Fibroblast of villous mesenchyme (primary cell): ENCODE data around the gene NEK8. TPM values are rescaled to one million over a fixed set of nuclear protein-coding genes. Genes with fewer than 3 reads are reported as not detected.

Experiments used
- DNase-seq: peaks from one replicate; pipeline ENCODE4 v3.0.0-alpha.2; 2010; ENCODE audit warnings: low read depth
- H3K4me3 ChIP-seq: 2 replicates; pipeline ENCODE4 v1.5.1; 2011; ENCODE audit warnings: low read depth, mild to moderate bottlenecking, low read length
- total RNA-seq: library from RNA; depleted of rRNA; stranded (reverse); fragments of >200 nt; gene quantifications from 2 replicates; pipeline ENCODE4 v1.2.3, GENCODE V29; 2012
- TF ChIP-seq, protein P1 (sequence below): IDR thresholded peaks from 2 replicates; pipeline ENCODE4 v1.5.1; 2012; ENCODE audit warnings: low read depth, mild to moderate bottlenecking, low read length; ENCODE audit not compliant: insufficient read depth

Gene NEK8
- total RNA-seq, 1 donor = 2.2 TPM

GRCh38 chr17:28702752-28703150, 25.8 kb upstream of the NEK8 start:
- DNase-seq = no peak
- no peak overlapping the region for H3K4me3 ChIP-seq
- TF ChIP-seq, protein P1, sequence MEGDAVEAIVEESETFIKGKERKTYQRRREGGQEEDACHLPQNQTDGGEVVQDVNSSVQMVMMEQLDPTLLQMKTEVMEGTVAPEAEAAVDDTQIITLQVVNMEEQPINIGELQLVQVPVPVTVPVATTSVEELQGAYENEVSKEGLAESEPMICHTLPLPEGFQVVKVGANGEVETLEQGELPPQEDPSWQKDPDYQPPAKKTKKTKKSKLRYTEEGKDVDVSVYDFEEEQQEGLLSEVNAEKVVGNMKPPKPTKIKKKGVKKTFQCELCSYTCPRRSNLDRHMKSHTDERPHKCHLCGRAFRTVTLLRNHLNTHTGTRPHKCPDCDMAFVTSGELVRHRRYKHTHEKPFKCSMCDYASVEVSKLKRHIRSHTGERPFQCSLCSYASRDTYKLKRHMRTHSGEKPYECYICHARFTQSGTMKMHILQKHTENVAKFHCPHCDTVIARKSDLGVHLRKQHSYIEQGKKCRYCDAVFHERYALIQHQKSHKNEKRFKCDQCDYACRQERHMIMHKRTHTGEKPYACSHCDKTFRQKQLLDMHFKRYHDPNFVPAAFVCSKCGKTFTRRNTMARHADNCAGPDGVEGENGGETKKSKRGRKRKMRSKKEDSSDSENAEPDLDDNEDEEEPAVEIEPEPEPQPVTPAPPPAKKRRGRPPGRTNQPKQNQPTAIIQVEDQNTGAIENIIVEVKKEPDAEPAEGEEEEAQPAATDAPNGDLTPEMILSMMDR = no peak

DNA sequence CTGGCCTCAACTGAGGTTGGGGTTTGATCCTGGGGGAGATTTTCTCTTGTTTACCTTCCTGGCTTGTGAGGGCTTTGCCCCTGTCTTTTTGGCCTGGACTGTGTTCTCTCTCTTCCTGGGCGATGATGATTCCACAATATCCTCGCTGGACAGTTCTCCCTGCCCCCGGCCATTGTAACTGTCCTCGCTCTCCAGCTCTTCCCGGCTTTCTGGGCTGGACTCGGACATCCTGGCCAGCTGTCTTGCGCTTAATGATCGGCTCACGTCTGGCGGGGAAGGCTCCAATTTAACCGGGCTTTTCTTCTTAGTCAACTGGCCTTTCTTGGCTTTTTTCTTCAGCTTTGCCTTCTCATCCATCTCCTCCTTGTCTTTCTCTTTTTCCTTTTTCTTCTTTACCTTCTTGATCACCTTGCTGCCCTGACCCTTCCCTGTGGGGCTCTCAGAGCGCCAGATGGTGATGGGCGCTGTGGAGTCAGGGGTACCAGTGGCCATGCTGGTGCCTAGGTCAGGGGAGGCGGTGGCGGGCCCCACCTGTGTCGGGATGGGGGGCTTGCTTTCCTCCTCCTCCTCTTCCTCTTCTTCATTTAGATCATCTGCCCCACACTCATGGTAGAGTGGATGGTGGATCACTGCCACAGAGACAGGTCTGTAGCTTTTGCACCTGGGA, 24.9 kb upstream of the NEK8 start:
- TF ChIP-seq, protein P1 = no peak
- no peak for DNase-seq
- H3K4me3 ChIP-seq = no peak overlapping the region

- TF ChIP-seq, protein P1 = no peak
- DNase-seq = no peak
These were observed 24.2 kb upstream of the NEK8 start for GRCh38 chr17:28704219-28704858.

DNA sequence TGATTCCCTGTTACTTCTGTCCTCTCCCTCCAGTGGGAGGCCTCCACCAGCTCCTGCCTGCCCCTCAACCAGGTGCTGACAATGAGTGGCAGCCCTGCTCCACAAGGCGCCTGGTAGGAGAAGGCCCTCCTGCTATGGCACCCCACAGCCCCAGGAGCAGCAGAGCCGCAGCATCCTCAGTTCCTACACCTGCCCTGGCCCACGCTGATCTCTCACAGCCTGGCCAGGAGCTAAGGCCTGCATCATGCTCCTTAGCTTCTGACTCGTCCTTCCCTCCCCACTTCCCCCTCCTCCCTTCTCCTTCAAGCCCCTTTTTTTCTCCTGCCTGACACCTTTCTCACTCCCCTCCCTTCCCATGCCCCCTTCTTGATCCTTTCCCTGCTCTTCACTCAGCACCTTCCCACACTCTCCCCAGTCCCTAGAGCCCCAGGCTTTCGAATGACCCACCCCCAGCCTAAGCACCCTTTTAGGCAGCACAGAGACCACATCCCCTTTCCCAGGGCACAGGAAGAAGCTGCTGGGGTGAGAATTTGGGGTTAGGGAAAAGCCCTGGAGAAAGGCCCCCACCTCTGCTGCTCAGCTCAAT, 23.4 kb upstream of the NEK8 start:
- DNase-seq = no peak
- H3K4me3 ChIP-seq = no peak overlapping the region
- TF ChIP-seq, protein P1 = no peak

More at GRCh38 chr17:28704219-28704858, 24.2 kb upstream of the NEK8 start:
- H3K4me3 ChIP-seq = no peak overlapping the region

DNA sequence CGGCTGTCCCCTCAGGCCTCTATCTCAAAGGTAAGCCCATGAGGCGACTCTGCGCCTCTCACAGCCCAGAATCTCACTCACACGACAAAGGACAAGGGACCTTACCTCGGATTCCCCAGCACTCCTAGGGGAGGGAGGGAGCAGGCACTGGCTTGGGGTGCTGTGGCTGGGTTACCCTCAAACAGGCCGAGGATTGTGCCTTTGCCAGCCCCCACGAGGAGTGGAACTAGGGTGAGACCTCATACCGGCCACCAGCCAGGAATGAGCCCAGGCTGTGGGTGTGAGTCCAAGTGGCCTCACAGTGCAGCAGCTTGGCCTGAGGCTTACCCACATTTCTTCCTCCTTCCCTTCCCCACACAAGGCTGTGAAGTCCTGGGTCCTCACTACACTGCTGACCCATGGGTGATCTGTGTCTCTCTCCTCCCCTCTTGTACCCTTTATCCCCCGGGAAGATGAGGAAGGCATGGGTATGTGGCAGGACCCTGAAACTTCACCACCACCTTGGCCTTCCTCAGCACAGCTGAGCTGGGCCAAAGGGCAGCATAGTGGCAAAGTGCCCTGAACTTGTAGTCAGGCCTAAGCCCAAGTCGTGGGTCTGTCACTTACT, 22.8 kb upstream of the NEK8 start:
- TF ChIP-seq, protein P1 = no peak
- H3K4me3 ChIP-seq = no peak overlapping the region
- DNase-seq = no peak

DNA sequence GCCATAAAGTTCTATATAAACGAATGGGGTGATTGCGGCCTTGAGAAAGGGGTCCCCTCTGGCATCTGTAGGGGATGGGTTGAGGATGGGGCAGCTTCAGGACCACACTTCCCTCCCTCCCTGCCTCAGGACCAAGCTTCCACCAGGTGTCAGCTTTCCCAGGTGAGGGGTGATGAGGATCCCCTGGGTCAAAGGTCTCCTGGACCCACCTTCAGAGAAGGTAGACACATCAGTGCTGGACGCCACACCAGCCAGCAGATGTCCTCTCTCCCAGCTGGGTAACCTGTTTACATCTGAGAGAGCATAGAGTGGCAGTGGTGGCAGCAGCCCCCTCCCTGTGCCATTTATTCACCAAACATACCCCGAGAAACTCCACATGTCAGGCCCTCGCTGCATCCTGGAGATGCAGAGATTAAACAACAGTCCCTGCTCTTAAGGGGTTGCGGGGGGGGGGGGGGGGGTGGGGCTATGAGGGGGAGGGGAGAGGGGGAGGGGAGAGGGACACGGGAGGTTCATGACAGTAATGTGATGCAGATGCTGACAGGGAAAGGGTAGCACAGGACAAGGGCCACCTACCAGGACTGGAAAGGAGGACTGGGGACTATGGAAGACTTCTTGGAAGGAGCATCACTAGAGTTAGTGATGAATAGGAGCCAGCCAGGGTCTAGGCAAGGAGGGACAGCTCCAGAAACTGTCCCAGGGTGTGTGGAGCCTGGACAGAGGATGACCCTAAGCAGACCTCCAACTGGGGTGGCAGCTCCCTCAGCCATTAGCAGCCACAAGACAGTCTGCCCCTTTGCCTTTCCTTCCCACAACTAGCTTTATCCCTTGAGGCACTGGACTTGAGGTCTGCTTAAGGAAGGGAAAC, 21.9 kb upstream of the NEK8 start:
- TF ChIP-seq, protein P1 = no peak
- no peak overlapping the region for H3K4me3 ChIP-seq
- no peak for DNase-seq
